Measurements from ENCODE around the gene ELOB. TPM values are rescaled to one million over a fixed set of nuclear protein-coding genes. Genes with fewer than 3 reads are reported as not detected.

ELOB gene
- total RNA-seq, 1 donor from 2014 or later: 192 TPM

DNA sequence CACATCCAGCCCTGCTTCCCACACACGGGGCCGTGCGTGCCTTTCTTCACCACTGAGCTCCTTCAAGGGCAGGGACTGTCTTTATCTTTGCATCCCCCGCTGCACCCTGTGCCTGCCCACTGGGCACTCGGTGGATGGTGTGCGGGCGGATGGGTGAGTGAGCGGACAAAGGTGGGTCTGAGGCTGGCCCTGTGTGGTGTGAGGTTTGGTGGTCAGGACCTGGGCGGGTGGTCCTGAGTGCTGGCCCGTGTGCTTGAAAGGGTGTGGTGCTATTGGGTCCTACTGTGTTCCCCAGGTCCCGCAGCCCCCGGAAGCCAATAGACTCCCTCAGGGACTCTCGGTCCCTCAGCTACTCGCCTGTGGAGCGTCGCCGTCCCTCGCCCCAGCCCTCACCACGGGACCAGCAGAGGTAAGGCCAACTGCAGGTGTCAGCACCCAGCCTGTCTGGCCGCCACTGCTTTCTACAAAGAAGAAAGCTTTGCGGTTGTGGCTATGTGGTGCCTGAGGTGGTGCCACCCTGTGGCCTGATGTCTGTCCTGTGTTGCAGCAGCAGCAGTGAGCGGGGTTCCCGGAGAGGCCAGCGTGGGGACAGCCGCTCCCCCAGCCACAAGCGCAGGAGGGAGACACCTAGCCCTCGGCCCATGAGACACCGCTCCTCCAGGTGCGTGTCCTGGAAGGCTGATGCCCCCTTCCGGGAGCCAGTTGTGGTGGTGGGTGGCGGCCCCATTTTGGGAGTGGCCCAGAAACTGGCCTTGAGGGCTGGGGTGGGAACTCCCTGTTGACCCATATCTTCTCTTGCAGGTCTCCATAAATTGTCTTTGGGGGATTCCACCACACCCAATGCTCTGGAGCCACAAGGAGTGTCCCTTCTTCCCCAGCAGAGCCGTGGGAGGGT, 6.8 kb downstream of the ELOB start:
- no peak for DNase-seq (ENCODE audit: low spot score in 2 of 2, unreplicated experiment in 2 of 2)
- peaks cover 45% of the 10 kb centered on the region for H3K36me3 Mint-ChIP-seq
- no peaks in the 10 kb centered on the region for H3K27me3 Mint-ChIP-seq (ENCODE audit: low read depth)
- peak overlapping the region; percentile 76 for H3K27ac Mint-ChIP-seq
- peaks cover 7% of the 10 kb centered on the region for H3K4me1 Mint-ChIP-seq
- TF ChIP-seq, protein P1, sequence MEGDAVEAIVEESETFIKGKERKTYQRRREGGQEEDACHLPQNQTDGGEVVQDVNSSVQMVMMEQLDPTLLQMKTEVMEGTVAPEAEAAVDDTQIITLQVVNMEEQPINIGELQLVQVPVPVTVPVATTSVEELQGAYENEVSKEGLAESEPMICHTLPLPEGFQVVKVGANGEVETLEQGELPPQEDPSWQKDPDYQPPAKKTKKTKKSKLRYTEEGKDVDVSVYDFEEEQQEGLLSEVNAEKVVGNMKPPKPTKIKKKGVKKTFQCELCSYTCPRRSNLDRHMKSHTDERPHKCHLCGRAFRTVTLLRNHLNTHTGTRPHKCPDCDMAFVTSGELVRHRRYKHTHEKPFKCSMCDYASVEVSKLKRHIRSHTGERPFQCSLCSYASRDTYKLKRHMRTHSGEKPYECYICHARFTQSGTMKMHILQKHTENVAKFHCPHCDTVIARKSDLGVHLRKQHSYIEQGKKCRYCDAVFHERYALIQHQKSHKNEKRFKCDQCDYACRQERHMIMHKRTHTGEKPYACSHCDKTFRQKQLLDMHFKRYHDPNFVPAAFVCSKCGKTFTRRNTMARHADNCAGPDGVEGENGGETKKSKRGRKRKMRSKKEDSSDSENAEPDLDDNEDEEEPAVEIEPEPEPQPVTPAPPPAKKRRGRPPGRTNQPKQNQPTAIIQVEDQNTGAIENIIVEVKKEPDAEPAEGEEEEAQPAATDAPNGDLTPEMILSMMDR (IDR thresholded peaks at IDR 0.05; ENCODE audit: unreplicated experiment): no peak
- peaks cover 13% of the 10 kb centered on the region for H3K9me3 Mint-ChIP-seq
- no peak overlapping the region for H3K4me3 Mint-ChIP-seq

DNA sequence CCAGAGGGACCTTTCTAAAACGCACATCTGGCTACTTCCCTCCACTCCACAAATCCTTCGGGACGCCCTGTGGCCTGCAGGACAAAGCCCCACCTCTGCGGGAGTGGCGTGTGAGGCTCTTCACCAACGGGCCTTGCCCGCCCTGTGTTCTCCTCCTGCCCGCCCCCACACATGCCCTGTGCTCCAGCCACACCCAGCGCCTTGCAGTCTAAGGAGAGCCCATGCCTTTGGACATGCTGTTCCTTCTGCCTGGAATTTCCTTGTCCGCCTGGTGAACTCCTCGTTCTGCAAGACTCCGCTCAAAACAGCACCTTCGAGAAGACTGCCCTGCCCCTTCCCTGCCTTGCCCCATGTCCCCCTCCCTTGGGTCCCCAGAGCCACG, 7.4 kb downstream of the ELOB start:
- no peak for DNase-seq (ENCODE audit: low spot score in 2 of 2, unreplicated experiment in 2 of 2)
- Mint-ChIP-seq H3K4me1 (peaks cover 6% of the 10 kb centered on the region), H3K27me3 (ENCODE audit: low read depth) (no peaks in the 10 kb centered on the region), H3K36me3 (peaks cover 52% of the 10 kb centered on the region), H3K9me3 (peaks cover 17% of the 10 kb centered on the region), H3K4me3 (no peak overlapping the region), H3K27ac (peak overlapping the region; percentile 76)
- TF ChIP-seq, protein P1 (IDR thresholded peaks at IDR 0.05; ENCODE audit: unreplicated experiment): no peak

DNA sequence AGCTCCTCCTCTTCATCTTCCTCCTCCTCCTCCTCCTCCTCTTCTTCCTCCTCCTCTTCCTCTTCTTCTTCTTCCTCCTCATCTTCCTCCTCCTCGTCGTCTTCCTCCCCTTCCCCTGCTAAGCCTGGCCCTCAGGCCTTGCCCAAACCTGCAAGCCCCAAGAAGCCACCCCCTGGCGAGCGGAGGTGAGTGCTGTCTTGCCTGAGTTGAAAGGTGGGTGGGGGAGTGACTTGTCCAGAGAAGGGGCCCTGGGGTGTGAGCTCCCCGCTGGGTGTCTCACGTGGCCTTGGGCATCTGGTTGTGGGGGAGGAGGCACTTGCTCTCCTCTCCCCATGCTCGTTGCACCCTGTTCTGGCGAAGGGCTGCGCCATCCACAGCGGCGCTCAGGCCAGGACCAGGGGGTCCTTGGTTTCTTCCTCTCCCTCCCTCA, 8.0 kb downstream of the ELOB start:
- no peak for DNase-seq (ENCODE audit: low spot score in 2 of 2, unreplicated experiment in 2 of 2)
- H3K36me3 Mint-ChIP-seq: peaks cover 57% of the 10 kb centered on the region
- peaks cover 17% of the 10 kb centered on the region for H3K9me3 Mint-ChIP-seq
- TF ChIP-seq, protein P1 (IDR thresholded peaks at IDR 0.05; ENCODE audit: unreplicated experiment): no peak
- no peak overlapping the region for H3K4me3 Mint-ChIP-seq
- H3K27me3 Mint-ChIP-seq (ENCODE audit: low read depth): no peaks in the 10 kb centered on the region
- peak overlapping the region; percentile 76 for H3K27ac Mint-ChIP-seq
- H3K4me1 Mint-ChIP-seq: peaks cover 6% of the 10 kb centered on the region

DNA sequence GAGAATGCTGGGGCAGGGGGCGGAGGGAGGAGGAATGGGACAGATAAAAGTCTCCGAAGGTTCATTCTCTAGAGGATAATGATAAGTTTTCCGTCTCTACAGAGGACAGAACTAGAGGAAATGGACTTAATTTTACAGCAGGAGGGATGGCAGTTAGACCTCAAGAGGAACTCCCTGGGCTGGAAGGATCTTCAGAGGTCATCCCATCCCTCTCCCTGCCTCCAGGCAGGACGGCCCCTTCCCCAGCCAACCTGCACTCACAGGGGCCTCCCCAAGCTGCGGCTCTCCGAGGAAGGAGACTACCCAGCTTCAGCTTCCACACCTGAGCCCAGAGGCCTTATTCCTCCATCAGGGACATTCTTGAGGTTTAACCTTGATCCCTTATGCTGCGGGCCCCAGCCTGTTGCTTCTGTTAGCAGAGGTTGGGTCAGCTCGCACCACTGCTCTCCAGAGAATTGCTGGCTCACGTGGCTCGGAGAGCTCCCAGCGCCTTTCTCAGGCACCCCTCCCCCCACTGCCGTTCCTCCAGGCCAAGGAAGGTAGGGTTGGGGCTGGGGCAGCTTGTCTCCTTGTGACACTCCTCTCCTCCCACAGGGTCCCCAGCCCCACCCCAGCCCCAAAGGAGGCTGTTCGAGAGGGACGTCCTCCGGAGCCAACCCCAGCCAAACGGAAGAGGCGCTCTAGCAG, 8.5 kb downstream of the ELOB start:
- H3K4me1 Mint-ChIP-seq: peaks cover 6% of the 10 kb centered on the region
- no peak for DNase-seq (ENCODE audit: low spot score in 2 of 2, unreplicated experiment in 2 of 2)
- H3K27ac Mint-ChIP-seq: peak overlapping the region; percentile 34
- peaks cover 23% of the 10 kb centered on the region for H3K9me3 Mint-ChIP-seq
- H3K27me3 Mint-ChIP-seq (ENCODE audit: low read depth): no peaks in the 10 kb centered on the region
- no peak overlapping the region for H3K4me3 Mint-ChIP-seq
- H3K36me3 Mint-ChIP-seq: peaks cover 63% of the 10 kb centered on the region
- TF ChIP-seq, protein P1 (IDR thresholded peaks at IDR 0.05; ENCODE audit: unreplicated experiment): no peak

DNA sequence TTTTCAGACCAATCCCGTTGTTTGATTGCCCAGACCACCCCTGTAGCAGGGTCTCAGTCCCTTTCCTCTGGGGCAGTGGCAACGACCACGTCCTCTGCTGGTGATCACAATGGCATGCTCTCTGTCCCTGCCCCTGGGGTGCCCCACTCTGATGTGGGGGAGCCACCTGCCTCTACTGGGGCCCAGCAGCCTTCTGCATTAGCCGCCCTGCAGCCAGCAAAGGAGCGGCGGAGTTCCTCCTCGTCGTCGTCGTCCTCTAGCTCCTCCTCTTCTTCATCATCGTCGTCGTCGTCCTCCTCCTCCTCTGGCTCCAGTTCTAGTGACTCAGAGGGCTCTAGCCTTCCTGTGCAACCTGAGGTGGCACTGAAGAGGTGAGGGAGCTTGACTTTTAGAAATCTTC, 9.2 kb downstream of the ELOB start:
- no peak overlapping the region for H3K27ac Mint-ChIP-seq
- no peaks in the 10 kb centered on the region for H3K27me3 Mint-ChIP-seq (ENCODE audit: low read depth)
- TF ChIP-seq, protein P1 (IDR thresholded peaks at IDR 0.05; ENCODE audit: unreplicated experiment): no peak
- no peak overlapping the region for H3K4me3 Mint-ChIP-seq
- peaks cover 6% of the 10 kb centered on the region for H3K4me1 Mint-ChIP-seq
- peaks cover 29% of the 10 kb centered on the region for H3K9me3 Mint-ChIP-seq
- peaks cover 65% of the 10 kb centered on the region for H3K36me3 Mint-ChIP-seq
- DNase-seq (ENCODE audit: low spot score in 2 of 2, unreplicated experiment in 2 of 2): no peak

Measured in mesothelial cell of epicardium (in vitro differentiated cells).